HepG2 (cell line): ENCODE data around the gene TGFB2. TPM values are rescaled to one million over a fixed set of nuclear protein-coding genes. Genes with fewer than 3 reads are reported as not detected.

Experiments
- ATAC-seq: fragments of 200-7000 bp; cut with Tn5 transposase; 3 replicates; pipeline ENCODE4 v1.9.1; 2020; ENCODE audit warnings: mild to moderate bottlenecking, moderate library complexity
- BruUV-seq: library from RNA; stranded (reverse); fragments of 400-500 nt; replicated peaks from 2 replicates; lab custom pipeline; 2021; lab: Mats Ljungman, UMichigan
- CTCF ChIA-PET: fragments of 300-600 bp; formaldehyde crosslinking; extraction: SDS; loops from one replicate; lab custom pipeline; 2021; ENCODE audit warnings: low total read pairs, inconsistent platforms, low intra/inter-chr PET ratio; lab: Yijun Ruan, JAX
- POLR2A ChIA-PET: fragments of 350-600 bp; sonication (Branson Sonifier 250); formaldehyde crosslinking; loops from one replicate; lab custom pipeline; 2020; ENCODE audit warnings: antibody characterized with exemption, inconsistent platforms; lab: Yijun Ruan, JAX
- DNase-seq: peaks from one replicate; pipeline ENCODE4 v3.0.0-alpha.2; 2015; ENCODE audit warnings: low spot score
- FAIRE-seq: peaks from 3 replicates; lab custom pipeline; 2011; peaks lifted over from hg19 to GRCh38; lab: Jason Lieb, UNC
- H2AFZ ChIP-seq: one replicate; pipeline ENCODE4 v1.6.1; 2011; ENCODE audit warnings: low read length, inconsistent platforms
- H3K27ac ChIP-seq: fragments of 300-600 bp; 3 replicates; pipeline ENCODE4 v1.8.0; 2011; ENCODE audit warnings: mixed run types, mild to moderate bottlenecking, mixed read lengths, low read length, inconsistent platforms; ENCODE audit not compliant: insufficient read depth; ENCODE audit errors: extremely low read length
- H3K27me3 ChIP-seq, 2 experiments: fragments of 200-600 bp in 1 of 2; 2 replicates in 1 of 2; 3 replicates in 1 of 2; pipeline versions ENCODE4 v1.6.0 to v1.8.0; 2011; ENCODE audit warnings: low read length in 2 of 2, mild to moderate bottlenecking in 2 of 2, moderate library complexity in 2 of 2, inconsistent platforms in 1 of 2; ENCODE audit not compliant: insufficient read depth in 2 of 2, control insufficient read depth in 1 of 2
- H3K36me3 ChIP-seq, 2 experiments: fragments of 200-600 bp in 1 of 2; replicated peaks in 1 of 2; 2 replicates in 1 of 2; 3 replicates in 1 of 2; pipeline versions ENCODE4 v1.5.1 to v1.8.0; 2011; ENCODE audit warnings: low read length in 2 of 2, inconsistent platforms in 1 of 2; ENCODE audit not compliant: insufficient read depth in 2 of 2, control insufficient read depth in 1 of 2
- H3K4me1 ChIP-seq: 2 replicates; pipeline ENCODE4 v1.5.1; 2012; ENCODE audit warnings: low read length, inconsistent platforms; ENCODE audit not compliant: insufficient read depth
- H3K4me2 ChIP-seq: 2 replicates; pipeline ENCODE4 v1.6.0; 2011; ENCODE audit warnings: low read depth, low read length, inconsistent platforms
- H3K4me3 ChIP-seq, 3 experiments: fragments of 200-600 bp in 1 of 3; sonication (generic), shearing (Covaris generic) in 1 of 3; replicated peaks in 1 of 3; 2 replicates each; pipeline ENCODE4 v1.5.1; 2011 to 2016; ENCODE audit warnings: low read length in 3 of 3, inconsistent platforms in 2 of 3, low read depth in 2 of 3, mild to moderate bottlenecking in 2 of 3, control low read depth in 1 of 3, mixed read lengths in 1 of 3; ENCODE audit not compliant: insufficient read depth in 1 of 3
- H3K79me2 ChIP-seq: one replicate; pipeline ENCODE4 v1.6.1; 2011; ENCODE audit warnings: low read length, inconsistent platforms; ENCODE audit not compliant: insufficient read depth
- H3K9ac ChIP-seq: 2 replicates; pipeline ENCODE4 v1.6.0; 2011; ENCODE audit warnings: mild to moderate bottlenecking, low read depth, low read length, inconsistent platforms; ENCODE audit not compliant: insufficient read depth
- H3K9me3 ChIP-seq: 2 replicates; pipeline ENCODE4 v1.5.1; 2012; ENCODE audit warnings: mild to moderate bottlenecking, low read length
- H4K20me1 ChIP-seq: 2 replicates; pipeline ENCODE4 v1.6.0; 2011; ENCODE audit warnings: inconsistent platforms, mild to moderate bottlenecking, low read length, moderate library complexity; ENCODE audit not compliant: insufficient read depth
- ARID3A ChIP-seq: IDR thresholded peaks from 2 replicates; pipeline ENCODE4 v1.6.1; 2012; ENCODE audit warnings: low read depth, low read length, improper control_type of control experiment
- ATF3 ChIP-seq: sonication (generic); formaldehyde crosslinking; IDR thresholded peaks from 2 replicates; pipeline ENCODE4 v1.4.0; 2020; ENCODE audit warnings: missing genetic modification reagents
- CAMTA2 ChIP-seq: sonication (generic); formaldehyde crosslinking; IDR thresholded peaks from 2 replicates; pipeline ENCODE4 v1.4.0; 2020; ENCODE audit warnings: mild to moderate bottlenecking, missing genetic modification reagents, borderline replicate concordance
- CCDC6 ChIP-seq: sonication (generic); formaldehyde crosslinking; IDR thresholded peaks from 2 replicates; pipeline ENCODE4 v1.8.1; 2022; ENCODE audit warnings: mild to moderate bottlenecking, missing genetic modification reagents, moderate library complexity
- DPF2 ChIP-seq: sonication (generic); formaldehyde crosslinking; IDR thresholded peaks from 2 replicates; pipeline ENCODE4 v1.4.0; 2020; ENCODE audit warnings: mild to moderate bottlenecking, low read depth, missing genetic modification reagents, borderline replicate concordance
- HHEX ChIP-seq: IDR thresholded peaks from 2 replicates; pipeline ENCODE4 v1.6.1; 2016; ENCODE audit warnings: control low read depth
- HOXA7 ChIP-seq: sonication (generic); formaldehyde crosslinking; IDR thresholded peaks from 2 replicates; pipeline ENCODE4 v1.8.1; 2022; ENCODE audit warnings: mild to moderate bottlenecking, missing genetic modification reagents, moderate library complexity
- KAT2B ChIP-seq: fragments of 150-350 bp; IDR thresholded peaks from 2 replicates; pipeline ENCODE4 v1.6.1; 2014; ENCODE audit warnings: low read depth, low read length, borderline replicate concordance
- MAFK ChIP-seq, 2 experiments: IDR thresholded peaks in 1 of 2; conservative IDR thresholded peaks in 1 of 2; 2 replicates each; pipeline ENCODE4 v1.6.1; 2011; ENCODE audit warnings: improper control_type of control experiment in 2 of 2, low read length in 2 of 2
- MED8 ChIP-seq: sonication (generic); formaldehyde crosslinking; IDR thresholded peaks from 2 replicates; pipeline ENCODE4 v1.8.1; 2023; ENCODE audit warnings: mild to moderate bottlenecking, missing genetic modification reagents; ENCODE audit not compliant: insufficient replicate concordance
- NCOA2 ChIP-seq: sonication (generic); formaldehyde crosslinking; IDR thresholded peaks from 2 replicates; pipeline ENCODE4 v1.8.0; 2022; ENCODE audit warnings: inconsistent platforms
- NFATC3 ChIP-seq: sonication (generic); formaldehyde crosslinking; IDR thresholded peaks from 2 replicates; pipeline ENCODE4 v1.5.1; 2020; ENCODE audit warnings: mild to moderate bottlenecking, missing genetic modification reagents
- PPARG ChIP-seq: conservative IDR thresholded peaks from 2 replicates; pipeline ENCODE4 v1.6.1; 2016; ENCODE audit warnings: missing biosample characterization, missing genetic modification reagents
- U2AF2 ChIP-seq: fragments of 200-400 bp; formaldehyde crosslinking; IDR thresholded peaks from 2 replicates; pipeline ENCODE4 v1.6.1; 2017; ENCODE audit warnings: low read depth, mild to moderate bottlenecking, low read length
- ZFP41 ChIP-seq: sonication (generic); formaldehyde crosslinking; IDR thresholded peaks from 2 replicates; pipeline ENCODE4 v1.4.0; 2020; ENCODE audit warnings: mild to moderate bottlenecking, missing genetic modification reagents, borderline replicate concordance
- ZNF24 ChIP-seq: fragments of 450-650 bp; IDR thresholded peaks from 2 replicates; pipeline ENCODE4 v1.6.1; 2017; ENCODE audit warnings: antibody characterized with exemption, mild to moderate bottlenecking
- ZNF383 ChIP-seq: sonication (generic); formaldehyde crosslinking; IDR thresholded peaks from 2 replicates; pipeline ENCODE4 v1.4.0; 2020; ENCODE audit warnings: missing genetic modification reagents, mild to moderate bottlenecking, borderline replicate concordance
- ZNF607 ChIP-seq: sonication (generic); formaldehyde crosslinking; IDR thresholded peaks from 2 replicates; pipeline ENCODE4 v1.5.1; 2020; ENCODE audit warnings: missing genetic modification reagents, mild to moderate bottlenecking, borderline replicate concordance
- ZSCAN5A ChIP-seq: sonication (generic); formaldehyde crosslinking; IDR thresholded peaks from 2 replicates; pipeline ENCODE4 v1.8.0; 2022; ENCODE audit warnings: mild to moderate bottlenecking, missing genetic modification reagents, borderline replicate concordance
- WGBS: methylation state at CpG from one replicate; pipeline ENCODE4 v1.1.6; 2017; ENCODE audit warnings: low lambda C conversion rate; 5-methylcytosine and 5-hydroxymethylcytosine counted together
- in situ Hi-C: cut with HindIII; loops from 2 replicates; pipeline ENCODE4 v1.10.0; 2017; ENCODE audit warnings: low pct_unique_long_range_greater_than_20kb; ENCODE audit not compliant: extremely low pct_ligation_motif_present
- intact Hi-C: fragments of 100-400 bp; cut with micrococcal nuclease; formaldehyde crosslinking; loops from one replicate; pipeline ENCODE4 v1.10.0; 2022; ENCODE audit not compliant: unreplicated experiment
- polyA plus RNA-seq, 8 experiments: library from polyadenylated mRNA; depleted of rRNA in 3 of 8; stranded (reverse) in 7 of 8; unstranded in 1 of 8; fragments of >200 nt; fragmentation: Illumina TruSeq in 4 of 8; extraction: Trizol in 4 of 8; gene quantifications; 2 replicates each; pipeline versions ENCODE4 v1.2.1 to v1.2.3, GENCODE V29; 2011 to 2016; ENCODE audit warnings: low read depth in 4 of 8, missing spikeins in 1 of 8, mixed read lengths in 1 of 8; ENCODE audit not compliant: insufficient read depth in 1 of 8
- total RNA-seq, 5 experiments: library from RNA; depleted of rRNA; stranded (reverse); fragments of >200 nt; fragmentation: Illumina TruSeq; extraction: Trizol; gene quantifications; 2 replicates each; pipeline ENCODE4 v1.2.3, GENCODE V29; 2016; ENCODE audit warnings: low read depth in 1 of 5
- TF ChIP-seq, protein P1 (sequence below): sonication (generic); formaldehyde crosslinking; IDR thresholded peaks from 2 replicates; pipeline ENCODE4 v1.4.0; 2020; ENCODE audit warnings: mild to moderate bottlenecking, missing genetic modification reagents
- TF ChIP-seq, protein P2 (sequence below): sonication (generic); formaldehyde crosslinking; IDR thresholded peaks from 2 replicates; pipeline ENCODE4 v1.8.1; 2023; ENCODE audit warnings: mild to moderate bottlenecking, moderate library complexity, missing genetic modification reagents

The TGFB2 gene
- total and polyA plus RNA-seq, 2 of the 13 experiments (the other 11 are each of a cell fraction or from before 2014, with no cell fraction given), result 0.07 TPM; not detected in 1

GRCh38 chr1:218382261-218382660, 37.1 kb downstream of the TGFB2 start (continued):
- TF ChIP-seq ATF3 (CRISPR knock-in tag), result no peak
- TF ChIP-seq NFATC3 (CRISPR knock-in tag), result no peak
- TF ChIP-seq DPF2 (CRISPR knock-in tag), result no peak
- no peak for TF ChIP-seq ARID3A
- no peak for TF ChIP-seq ZNF24
- no peak for TF ChIP-seq ZNF383 (CRISPR knock-in tag)
- no peak for TF ChIP-seq U2AF2
- no peak for TF ChIP-seq ZFP41 (CRISPR knock-in tag)
- TF ChIP-seq, protein P1, sequence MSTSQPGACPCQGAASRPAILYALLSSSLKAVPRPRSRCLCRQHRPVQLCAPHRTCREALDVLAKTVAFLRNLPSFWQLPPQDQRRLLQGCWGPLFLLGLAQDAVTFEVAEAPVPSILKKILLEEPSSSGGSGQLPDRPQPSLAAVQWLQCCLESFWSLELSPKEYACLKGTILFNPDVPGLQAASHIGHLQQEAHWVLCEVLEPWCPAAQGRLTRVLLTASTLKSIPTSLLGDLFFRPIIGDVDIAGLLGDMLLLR (CRISPR knock-in tag), result no peak

DNA sequence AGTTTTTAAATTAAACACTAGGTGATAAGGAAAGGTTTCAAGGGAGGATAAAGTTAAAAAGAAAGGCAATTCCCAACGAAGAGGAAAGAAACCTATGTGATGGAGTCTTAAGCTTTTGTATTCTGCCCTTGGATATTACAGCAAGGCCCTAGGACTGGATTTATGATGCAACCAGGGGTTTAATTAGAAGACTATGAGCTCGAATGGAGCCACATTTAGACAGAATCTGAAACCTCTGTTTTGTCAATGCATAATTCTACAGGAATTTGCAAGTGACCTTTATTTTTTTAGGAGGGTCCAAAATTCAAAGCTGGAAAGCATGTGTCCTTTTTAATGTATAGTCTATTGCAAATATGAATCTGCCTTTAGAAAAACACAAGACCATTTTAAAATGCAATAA, 37.9 kb downstream of the TGFB2 start:
- H3K27me3 ChIP-seq, result no peaks in the 10 kb centered on the region
- peaks cover 39% of the 10 kb centered on the region for H3K4me1 ChIP-seq
- BruUV-seq, result no TSS peak
- WGBS, result 61% methylated on average over 2 of the region's 2 CpGs
- H3K27ac ChIP-seq, result no peak overlapping the region
- H3K9ac ChIP-seq, result no peak overlapping the region
- ChIA-PET CTCF (no interaction called here), POLR2A (no interaction called here)
- in situ Hi-C loops, result no loop called here
- no peaks in the 10 kb centered on the region for H3K79me2 ChIP-seq
- DNase-seq (no peak), FAIRE-seq (no peak), ATAC-seq (no peak)
- no peaks in the 10 kb centered on the region for H4K20me1 ChIP-seq
- no peak overlapping the region for H2AFZ ChIP-seq
- no peak overlapping the region for H3K4me3 ChIP-seq
- intact Hi-C loops, result no loop called here
- no peaks in the 10 kb centered on the region for H3K36me3 ChIP-seq
- no peaks in the 10 kb centered on the region for H3K9me3 ChIP-seq
- H3K4me2 ChIP-seq, result no peak overlapping the region
- TF ChIP-seq, protein P2, sequence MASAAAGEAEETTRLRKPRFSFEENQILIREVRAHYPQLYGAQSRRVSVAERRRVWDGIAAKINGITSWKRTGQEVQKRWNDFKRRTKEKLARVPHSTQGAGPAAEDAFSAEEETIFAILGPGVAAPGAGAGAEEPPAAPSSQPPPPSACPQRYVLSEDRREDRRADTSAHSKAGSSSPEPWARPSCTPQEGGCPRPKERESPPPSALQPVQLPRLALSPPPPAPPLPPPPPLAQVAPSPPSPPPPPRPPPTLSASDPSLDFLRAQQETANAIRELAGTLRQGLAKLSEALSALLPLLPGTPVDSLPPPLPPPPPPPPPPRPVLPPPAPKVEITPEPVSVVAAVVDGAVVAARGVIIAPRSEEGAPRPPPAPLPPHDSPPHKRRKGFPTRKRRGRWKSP (CRISPR knock-in tag), result no peak
- TF ChIP-seq ZSCAN5A (CRISPR knock-in tag) (no peak), NCOA2 (CRISPR knock-in tag) (no peak), ZNF607 (no peak), PPARG (no peak), HOXA7 (CRISPR knock-in tag) (no peak), CAMTA2 (CRISPR knock-in tag) (no peak), HHEX (CRISPR knock-in tag) (no peak), MAFK (conservative IDR thresholded peaks at IDR 0.05 in 1 of 2, IDR thresholded peaks at IDR 0.05 in 1 of 2; ENCODE audit: low read length in 2 of 2) (no peak), KAT2B (no peak), CCDC6 (CRISPR knock-in tag) (no peak), MED8 (CRISPR knock-in tag) (no peak)
